ENCODE measurements around the gene TMC2. TPM values are rescaled to one million over a fixed set of nuclear protein-coding genes. Genes with fewer than 3 reads are reported as not detected.

Gene TMC2
- total and polyA plus RNA-seq, 2 of the 8 experiments (the other 6 are each of a cell fraction or from before 2014, with no cell fraction given), result not detected

GRCh38 chr20:2651772-2652723 lies 115.7 kb downstream of the TMC2 start, which contains the start of gene NOP56 (continued):
- no peak; the same call in 1 of the 2 replicates for TF ChIP-seq BRCA1 (IDR thresholded peaks at IDR 0.05; ENCODE audit: low read depth, low read length)

Measured in H1 (cell line).